Endothelial cell of umbilical vein (primary cell): Measurements from ENCODE around the gene SH3BP5. TPM values are rescaled to one million over a fixed set of nuclear protein-coding genes. Genes with fewer than 3 reads are reported as not detected.

Experiments used
- BruUV-seq: library from RNA; stranded (reverse); fragments of 400-500 nt; replicated peaks from 2 replicates; lab custom pipeline; 2021; lab: Mats Ljungman, UMichigan
- CTCF ChIA-PET: fragments of 300-600, 350-600 bp; sonication (Branson Sonifier 250); formaldehyde crosslinking; loops from one replicate; lab custom pipeline; 2021; ENCODE audit warnings: antibody characterized with exemption, inconsistent platforms; lab: Charles Lee
- POLR2A ChIA-PET: fragments of 300-600, 350-600 bp; sonication (Branson Sonifier 250); formaldehyde crosslinking; loops from one replicate; lab custom pipeline; 2021; ENCODE audit warnings: antibody characterized with exemption, inconsistent platforms; lab: Charles Lee
- DNase-seq: peaks from one replicate; pipeline ENCODE4 v3.0.0-alpha.2; 2011; ENCODE audit warnings: low read depth, low spot score
- FAIRE-seq: peaks from 2 replicates; lab custom pipeline; 2011; peaks lifted over from hg19 to GRCh38; lab: Jason Lieb, UNC
- H2AFZ ChIP-seq: 2 replicates; pipeline ENCODE4 v1.6.0; 2012; ENCODE audit warnings: low read depth, low read length, control low read depth, inconsistent platforms
- H3K27ac ChIP-seq: 2 replicates; pipeline ENCODE4 v1.5.1; 2011; ENCODE audit warnings: low read depth, mild to moderate bottlenecking, control low read depth, low read length, moderate library complexity; ENCODE audit not compliant: insufficient read depth
- H3K27me3 ChIP-seq, 2 experiments: 2 replicates each; pipeline versions ENCODE4 v1.6.0 to v1.6.1; 2011; ENCODE audit warnings: low read length in 2 of 2, mixed read lengths in 1 of 2; ENCODE audit not compliant: control insufficient read depth in 2 of 2, insufficient read depth in 2 of 2
- H3K36me3 ChIP-seq, 2 experiments: 2 replicates in 1 of 2; 3 replicates in 1 of 2; pipeline ENCODE4 v1.5.1; 2011; ENCODE audit warnings: low read length in 2 of 2, mild to moderate bottlenecking in 1 of 2, moderate library complexity in 1 of 2; ENCODE audit not compliant: control insufficient read depth in 2 of 2, insufficient read depth in 2 of 2; ENCODE audit errors: extremely low read depth in 1 of 2
- H3K4me1 ChIP-seq: 3 replicates; pipeline ENCODE4 v1.5.1; 2011; ENCODE audit warnings: mild to moderate bottlenecking, low read length; ENCODE audit not compliant: control insufficient read depth, insufficient read depth; ENCODE audit errors: extremely low read depth
- H3K4me2 ChIP-seq: 2 replicates; pipeline ENCODE4 v1.6.1; 2011; ENCODE audit warnings: low read length, control low read depth, mixed read lengths; ENCODE audit not compliant: insufficient read depth
- H3K4me3 ChIP-seq, 3 experiments: fragments of 200-600 bp in 1 of 3; sonication (generic), shearing (Covaris generic) in 1 of 3; replicated peaks in 1 of 3; 2 replicates each; pipeline ENCODE4 v1.5.1; 2011 to 2016; ENCODE audit warnings: control low read depth in 3 of 3, low read length in 3 of 3, mild to moderate bottlenecking in 2 of 3, inconsistent platforms in 1 of 3, low read depth in 1 of 3, moderate library complexity in 1 of 3; ENCODE audit not compliant: insufficient read depth in 1 of 3
- H3K79me2 ChIP-seq: 2 replicates; pipeline ENCODE4 v1.6.0; 2012; ENCODE audit warnings: low read length, inconsistent platforms; ENCODE audit not compliant: control insufficient read depth, insufficient read depth
- H3K9ac ChIP-seq: replicated peaks from 2 replicates; pipeline ENCODE3; 2011; ENCODE audit warnings: low read length, control low read depth; ENCODE audit not compliant: insufficient read depth; ENCODE audit errors: extremely low read depth
- H3K9me1 ChIP-seq: replicated peaks from 3 replicates; pipeline ENCODE4 v1.6.0; 2011; ENCODE audit warnings: mild to moderate bottlenecking, low read length; ENCODE audit not compliant: control insufficient read depth, insufficient read depth; ENCODE audit errors: extremely low read depth
- H3K9me3 ChIP-seq: replicated peaks from 2 replicates; pipeline ENCODE4 v1.5.1; 2012; ENCODE audit warnings: low read length, inconsistent platforms; ENCODE audit not compliant: control insufficient read depth, insufficient read depth
- H4K20me1 ChIP-seq: replicated peaks from 2 replicates; pipeline ENCODE3; 2011; ENCODE audit warnings: mild to moderate bottlenecking, low read length; ENCODE audit not compliant: control insufficient read depth, insufficient read depth; ENCODE audit errors: extremely low read depth
- CTCF ChIP-seq, 2 donors: IDR thresholded peaks; 1 replicate in 1 of 2; 2 replicates in 1 of 2; pipeline ENCODE4 v1.5.1; 2011; ENCODE audit warnings: low read length in 2 of 2, mild to moderate bottlenecking in 2 of 2, moderate library complexity in 2 of 2, control low read depth in 1 of 2, inconsistent platforms in 1 of 2, low read depth in 1 of 2; ENCODE audit not compliant: insufficient read depth in 1 of 2; ENCODE audit errors: extremely low read depth in 1 of 2
- EZH2 ChIP-seq: IDR thresholded peaks from 2 replicates; pipeline ENCODE4 v1.6.1; 2012; ENCODE audit warnings: borderline replicate concordance, low read depth, mild to moderate bottlenecking, moderate library complexity, low read length, inconsistent platforms; ENCODE audit not compliant: severe bottlenecking
- FOS ChIP-seq: IDR thresholded peaks from 2 replicates; pipeline ENCODE4 v1.6.1; 2011; ENCODE audit warnings: mild to moderate bottlenecking, low read length, moderate library complexity, borderline replicate concordance; ENCODE audit not compliant: insufficient read depth
- GATA2 ChIP-seq: IDR thresholded peaks from 2 replicates; pipeline ENCODE4 v1.7.0; 2011; ENCODE audit warnings: low read depth, mild to moderate bottlenecking, moderate library complexity, mixed read lengths, low read length; ENCODE audit not compliant: insufficient read length, insufficient read depth
- JUN ChIP-seq: IDR thresholded peaks from 2 replicates; pipeline ENCODE4 v1.6.1; 2011; ENCODE audit warnings: borderline replicate concordance, low read depth; ENCODE audit not compliant: insufficient read length, insufficient read depth
- MAX ChIP-seq: IDR thresholded peaks from 2 replicates; pipeline ENCODE4 v1.6.1; 2011; ENCODE audit not compliant: insufficient read depth, insufficient read length
- MYC ChIP-seq: IDR thresholded peaks from one replicate; pipeline ENCODE4 v1.6.1; 2011; ENCODE audit warnings: mild to moderate bottlenecking, low read depth, low read length
- POLR2A ChIP-seq: IDR thresholded peaks from 2 replicates; pipeline ENCODE4 v1.6.1; 2012; ENCODE audit warnings: low read depth, mild to moderate bottlenecking, control low read depth, low read length
- POLR2AphosphoS5 ChIP-seq: IDR thresholded peaks from 2 replicates; pipeline ENCODE4 v1.6.1; 2012; ENCODE audit warnings: low read depth, mild to moderate bottlenecking, control low read depth, low read length, moderate library complexity; ENCODE audit not compliant: insufficient read depth
- dilution Hi-C: fragments of 300-500 bp; cut with MboI; formaldehyde crosslinking; loops from one replicate; pipeline ENCODE4 v1.15.0; 2019; ENCODE audit warnings: low sequenced_read_pairs; ENCODE audit not compliant: extremely low pct_ligation_motif_present
- intact Hi-C: fragments of 100-400 bp; cut with micrococcal nuclease; formaldehyde crosslinking; loops from one replicate; pipeline ENCODE4 v1.10.0; 2022
- polyA plus RNA-seq, 4 experiments: library from polyadenylated mRNA; depleted of rRNA in 3 of 4; stranded (reverse) in 3 of 4; unstranded in 1 of 4; fragments of >200 nt; gene quantifications; 2 replicates each; pipeline versions ENCODE4 v1.2.1 to v1.2.3, GENCODE V29; 2011 to 2012; ENCODE audit warnings: missing spikeins in 1 of 4
- total RNA-seq: library from RNA; stranded (reverse); gene quantifications from 2 replicates; pipeline ENCODE4 v1.2.3, GENCODE V29; 2021

Gene SH3BP5
- total and polyA plus RNA-seq, 2 donors (not counting 3 experiments of a cell fraction or from before 2014, with no cell fraction given): 35.3 to 76.3 TPM

GRCh38 chr3:15218689-15219088 lies 113.7 kb downstream of the SH3BP5 start:
- BruUV-seq: no TSS peak
- no peak overlapping the region for H2AFZ ChIP-seq
- no peaks in the 10 kb centered on the region for H4K20me1 ChIP-seq
- peaks cover 19 to 35% of the 10 kb centered on the region in 2 experiments for H3K36me3 ChIP-seq
- intact Hi-C loops: no loop called here
- no peak overlapping the region for H3K4me3 ChIP-seq
- no peak for FAIRE-seq
- no peaks in the 10 kb centered on the region for H3K9me1 ChIP-seq
- H3K27ac ChIP-seq: no peak overlapping the region
- no peaks in the 10 kb centered on the region for H3K9me3 ChIP-seq
- no peaks in the 10 kb centered on the region for H3K79me2 ChIP-seq
- ChIA-PET CTCF (interaction anchor here (1.9 kb wide), 1 partner anchor 187 kb away, joined by 5 read pairs; no protein-coding TSS in a partner anchor), POLR2A (no interaction called here)
- DNase-seq: no peak
- TF ChIP-seq CTCF (IDR thresholded peaks at IDR 0.05; ENCODE audit: extremely low read depth in 1 of 2, insufficient read depth in 1 of 2, low read depth in 1 of 2, low read length in 2 of 2) (no peak), POLR2AphosphoS5 (no peak), FOS (no peak), JUN (no peak), EZH2 (no peak), POLR2A (no peak), GATA2 (no peak), MYC (no peak), MAX (no peak)
- H3K27me3 ChIP-seq: no peaks in the 10 kb centered on the region
- dilution Hi-C loops: no loop called here
- H3K4me2 ChIP-seq: no peak overlapping the region
- no peaks in the 10 kb centered on the region for H3K4me1 ChIP-seq
- no peak overlapping the region for H3K9ac ChIP-seq
